CD4-positive, alpha-beta T cell treated with Interleukin-1 beta for 1 hour (primary cell): ENCODE results near the gene STX2.
A peak's percentile ranks its signal among the peaks of the same experiment; 100 is the strongest.

Source experiments
- DNase-seq, 2 donors: peaks; one replicate each; pipeline ENCODE4 v3.0.0-alpha.2; 2020 to 2022

Gene STX2

GRCh38 chr12:130829391-130830245 is 9.4 kb downstream of the STX2 start:
- no peak for DNase-seq

GRCh38 chr12:130828895-130829294 is 10.2 kb downstream of the STX2 start:
- DNase-seq: no peak

GRCh38 chr12:130827432-130827831 is 11.6 kb downstream of the STX2 start:
- DNase-seq: no peak

GRCh38 chr12:130826151-130826801 is 12.8 kb downstream of the STX2 start:
- peak; percentile 69 to 72 for DNase-seq

- DNase-seq: no peak
These were observed 13.3 kb downstream of the STX2 start for GRCh38 chr12:130825771-130826150.

- no peak for DNase-seq
These were observed 19.4 kb downstream of the STX2 start for GRCh38 chr12:130819681-130820080.

GRCh38 chr12:130818635-130819576 is 20.1 kb downstream of the STX2 start:
- peak; percentile 72 to 73 for DNase-seq

- no peak for DNase-seq
These were observed 20.8 kb downstream of the STX2 start for GRCh38 chr12:130818272-130818634.

- no peak for DNase-seq
These were observed 21.2 kb downstream of the STX2 start for GRCh38 chr12:130817804-130818203.

- DNase-seq: no peak
These were observed 23.0 kb downstream of the STX2 start for GRCh38 chr12:130816097-130816496.

GRCh38 chr12:130815028-130815741 is 23.9 kb downstream of the STX2 start:
- no peak for DNase-seq

GRCh38 chr12:130813949-130814348 is 25.1 kb downstream of the STX2 start:
- no peak for DNase-seq

- DNase-seq: no peak
These were observed 25.6 kb downstream of the STX2 start for GRCh38 chr12:130813436-130813835.

- DNase-seq: no peak
These were observed 29.3 kb downstream of the STX2 start for GRCh38 chr12:130809791-130810190.

- DNase-seq: no peak
These were observed 31.7 kb downstream of the STX2 start for GRCh38 chr12:130807309-130807708.

GRCh38 chr12:130806574-130806973 is 32.5 kb downstream of the STX2 start:
- DNase-seq: no peak

GRCh38 chr12:130805635-130806034 is 33.4 kb downstream of the STX2 start:
- no peak for DNase-seq

- no peak for DNase-seq
These were observed 34.8 kb downstream of the STX2 start for GRCh38 chr12:130804216-130804615.

- no peak for DNase-seq
These were observed 35.3 kb downstream of the STX2 start for GRCh38 chr12:130803702-130804101.

GRCh38 chr12:130800312-130800711 is 38.7 kb downstream of the STX2 start:
- no peak for DNase-seq

- no peak for DNase-seq
These were observed 40.0 kb downstream of the STX2 start for GRCh38 chr12:130799051-130799450.

GRCh38 chr12:130796985-130797686 is 41.9 kb downstream of the STX2 start:
- peak; percentile 12 to 64 for DNase-seq
